Adipose tissue (tissue), 3 donors: ENCODE results near the gene ATP11A. TPM values are rescaled to one million over a fixed set of nuclear protein-coding genes. Genes with fewer than 3 reads are reported as not detected.

Experiments
- H3K27ac ChIP-seq: one replicate; pipeline ENCODE4 v1.5.1; 2013; ENCODE audit warnings: low read depth, low read length
- WGBS, 3 donors: extraction: QIAGEN DNeasy Blood & Tissue Kit; methylation state at CpG; one replicate each; pipeline ENCODE4 v1.1.7; 2013; 5-methylcytosine and 5-hydroxymethylcytosine counted together
- polyA plus RNA-seq, 3 donors: library from polyadenylated mRNA; stranded (reverse); fragments of 200-250 nt; gene quantifications; one replicate each; pipeline ENCODE4 v1.2.3, GENCODE V29; 2013
- donor health status: healthy with polysubstance abuse.
- donor health status: Bipolar disorder and iron deficiency.
- donor health status: healthy.

ATP11A gene
- polyA plus RNA-seq, 3 donors = 8.1 to 12.0 (median 9.9) TPM

DNA sequence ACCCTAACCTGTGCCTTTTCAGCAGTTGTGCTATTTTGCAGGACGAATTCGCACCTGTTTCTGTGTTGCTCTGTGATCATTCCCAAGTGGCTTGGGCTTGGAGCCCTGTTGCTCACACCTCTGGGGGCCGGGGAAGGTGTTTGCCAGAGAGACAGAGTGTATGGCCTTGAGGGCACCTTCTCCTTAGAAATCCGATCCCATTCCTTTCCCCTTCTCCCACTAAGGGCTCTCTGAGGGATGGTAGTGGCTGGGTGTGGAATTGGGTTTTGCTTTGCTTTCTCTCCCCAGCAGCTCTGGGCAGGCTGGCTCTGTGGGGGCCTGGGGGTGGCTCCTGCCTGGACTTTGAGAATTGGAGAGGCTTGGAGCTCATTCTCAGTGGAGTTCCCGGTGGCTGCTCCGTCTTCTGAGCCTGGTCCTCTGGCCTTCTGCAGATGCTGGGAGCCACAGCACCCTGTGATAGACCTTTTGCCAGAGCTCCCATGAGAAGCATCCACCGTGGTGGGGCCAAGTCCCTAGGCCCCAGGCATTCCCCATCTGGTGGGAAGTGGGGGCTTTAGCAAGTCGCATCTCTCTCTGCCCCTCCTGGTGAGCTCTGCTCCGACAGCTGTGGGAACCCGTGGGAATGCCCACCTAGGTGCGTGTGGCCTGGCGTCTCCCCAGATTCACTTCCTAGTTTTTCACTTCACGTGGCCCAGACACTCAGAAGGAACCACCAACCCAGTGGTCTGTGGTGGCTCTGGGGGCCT lies 26.1 kb downstream of the ATP11A start:
- WGBS, 3 donors = 69 to 81% (median 80%) methylated on average over 13 of the region's 13 CpGs
- H3K27ac ChIP-seq = no peak overlapping the region

DNA sequence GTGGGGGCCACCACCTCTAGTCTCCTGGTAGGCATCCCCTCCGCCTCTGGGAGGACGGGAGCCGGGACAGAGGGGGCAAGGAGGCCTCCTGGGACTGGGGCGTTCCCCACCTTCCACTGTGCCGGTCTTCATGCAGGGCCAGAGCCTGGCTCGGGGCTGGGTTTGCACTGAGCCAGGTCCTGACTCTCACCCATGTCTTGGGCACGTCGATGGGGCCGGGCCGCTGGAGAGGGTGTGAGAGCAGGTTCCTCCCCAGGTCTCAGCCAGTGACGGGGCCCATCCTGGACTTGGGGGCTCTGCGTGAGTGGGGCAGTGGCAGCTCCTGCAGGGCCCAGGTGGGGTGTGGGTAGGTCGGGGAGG lies 26.6 kb downstream of the ATP11A start:
- 96 to 97% (median 96%) methylated on average over 13 of the region's 13 CpGs for WGBS, 3 donors
- H3K27ac ChIP-seq = no peak overlapping the region

DNA sequence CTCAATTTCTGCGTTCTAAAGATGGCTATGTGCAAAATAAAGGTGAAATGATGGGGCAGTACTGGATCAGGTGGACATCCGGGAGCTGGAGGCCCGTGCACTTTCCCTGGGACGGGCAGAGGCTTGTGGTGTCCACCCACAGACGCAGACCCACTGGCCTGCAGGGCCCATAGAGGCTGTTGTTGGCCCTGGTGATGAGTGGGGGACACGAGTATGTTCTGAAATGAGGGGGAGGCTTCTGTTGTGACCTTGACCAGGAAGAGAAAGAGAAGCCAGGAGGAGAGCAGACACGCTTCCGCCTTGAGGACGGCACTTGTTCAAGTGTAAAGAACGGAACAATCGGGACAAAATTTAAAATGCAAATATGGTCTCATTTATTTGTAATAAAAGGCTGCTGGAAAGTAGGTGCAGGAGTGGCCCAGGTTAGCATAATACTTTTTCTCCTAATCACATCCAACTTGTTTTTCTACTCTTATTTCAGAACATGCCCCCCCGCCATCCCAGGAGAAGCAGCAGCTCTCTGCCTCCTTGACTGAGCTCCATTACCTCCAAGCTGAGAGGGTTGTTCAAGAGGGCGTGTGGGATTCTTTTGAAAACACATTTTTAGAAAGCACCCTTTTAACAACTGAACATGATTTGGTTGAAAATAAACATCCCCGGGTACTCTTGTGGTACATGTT lies 27.1 kb downstream of the ATP11A start:
- 92 to 93% (median 92%) methylated on average over 14 of the region's 14 CpGs for WGBS, 3 donors
- H3K27ac ChIP-seq = no peak overlapping the region

DNA sequence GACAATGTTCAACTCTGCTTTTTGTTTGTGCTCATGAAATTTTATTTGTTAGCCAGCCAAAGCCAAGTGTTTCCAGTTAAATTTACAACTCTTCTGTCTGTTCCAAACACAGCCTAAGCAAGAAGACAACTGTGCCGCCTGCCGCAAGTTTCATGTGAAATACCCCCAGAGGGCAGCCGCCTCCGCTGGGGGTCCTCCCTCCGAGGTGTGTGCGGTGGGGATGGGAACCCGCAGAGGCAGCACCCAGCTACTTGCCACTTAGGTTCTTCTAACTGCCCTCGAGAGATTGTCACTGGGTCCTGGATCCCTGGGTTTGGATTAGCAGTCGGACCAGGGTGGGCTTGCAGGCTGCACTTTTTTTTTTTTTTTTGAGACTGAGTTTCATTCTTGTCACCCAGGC lies 28.5 kb downstream of the ATP11A start:
- 93 to 97% (median 96%) methylated on average over 9 of the region's 9 CpGs for WGBS, 3 donors
- no peak overlapping the region for H3K27ac ChIP-seq

DNA sequence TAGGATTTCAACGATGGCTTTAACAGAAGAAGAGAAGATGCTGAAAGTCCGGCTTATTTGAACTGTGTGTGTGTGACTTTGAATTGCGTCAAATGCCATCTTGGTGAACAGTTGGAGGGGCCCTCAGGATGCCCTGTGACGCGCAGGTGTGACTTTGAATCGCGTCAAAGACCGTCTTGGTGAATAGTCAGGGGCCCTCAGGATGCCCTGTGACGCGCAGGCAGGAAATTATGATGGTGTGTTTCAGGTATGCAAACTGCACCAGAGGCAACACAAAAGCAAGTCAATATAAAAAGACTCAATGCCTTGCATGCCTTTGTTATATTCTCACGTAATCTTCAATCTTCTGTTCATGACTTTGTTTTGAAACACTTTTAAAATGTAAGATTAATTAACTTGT lies 29.2 kb downstream of the ATP11A start:
- WGBS, 3 donors = 81 to 83% (median 81%) methylated on average over 11 of the region's 11 CpGs
- H3K27ac ChIP-seq = no peak overlapping the region

DNA sequence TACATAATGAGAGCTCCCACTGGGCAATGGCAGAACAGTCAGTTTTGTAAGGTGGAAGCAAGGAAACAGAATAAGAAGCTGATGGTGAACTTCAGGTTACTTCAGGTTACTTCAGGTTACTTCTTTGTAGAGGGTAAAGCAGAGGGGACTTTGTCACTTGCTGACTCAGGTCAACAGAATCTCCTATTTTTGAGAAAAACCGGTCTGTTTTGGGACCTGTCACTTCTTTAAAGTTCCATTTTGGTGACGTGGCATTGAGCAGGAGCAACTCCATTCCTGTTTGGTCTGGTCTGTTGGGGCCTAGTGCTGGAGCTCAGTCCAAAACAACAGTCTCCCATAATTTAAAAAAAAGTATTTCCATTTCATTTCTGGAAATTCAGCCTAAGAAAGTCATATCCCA lies 29.7 kb downstream of the ATP11A start:
- WGBS, 3 donors = 71 to 98% (median 92%) methylated on average over 2 of the region's 2 CpGs

DNA sequence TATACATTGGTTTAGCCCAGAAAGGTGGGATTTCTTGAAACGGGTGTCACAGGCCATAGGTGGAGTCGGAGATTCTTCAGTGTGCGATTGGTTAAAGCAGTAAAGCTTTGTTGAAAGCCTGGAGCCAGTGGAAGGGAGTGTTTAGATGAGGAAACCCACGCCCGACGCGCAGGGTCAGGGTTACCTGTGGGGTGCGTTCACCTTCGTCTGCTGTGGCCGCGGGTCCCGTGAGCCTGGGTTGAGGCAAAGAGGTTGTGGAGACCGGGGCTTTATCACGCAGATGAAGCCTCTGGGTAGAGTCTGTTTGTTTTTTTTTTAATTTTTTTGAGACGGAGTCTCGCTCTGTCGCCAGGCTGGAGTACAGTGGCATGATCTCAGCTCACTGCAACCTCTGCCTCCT lies 30.4 kb downstream of the ATP11A start:
- WGBS, 3 donors = 96 to 98% (median 97%) methylated on average over 17 of the region's 17 CpGs
- no peak overlapping the region for H3K27ac ChIP-seq

More for the DNA sequence above, 29.7 kb downstream of the ATP11A start:
- no peak overlapping the region for H3K27ac ChIP-seq

DNA sequence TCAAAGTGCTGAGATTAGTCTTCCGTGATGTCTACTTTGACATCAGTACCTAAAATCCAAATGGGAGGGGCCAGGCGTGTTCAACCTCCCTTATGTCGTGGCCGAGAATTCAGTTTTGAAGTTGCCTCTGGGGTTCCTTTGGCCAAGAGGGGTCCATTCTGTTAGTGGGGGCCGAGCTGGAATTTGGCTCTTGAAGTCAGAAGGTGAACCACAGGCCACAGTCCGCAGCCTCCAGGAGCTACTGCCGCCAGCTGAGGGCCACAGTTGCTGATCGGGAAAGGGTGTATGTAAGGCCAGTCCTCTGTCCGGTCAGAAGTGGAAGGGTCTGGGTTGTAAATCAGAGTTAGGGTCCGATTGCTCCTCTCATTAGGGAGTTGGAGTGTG lies 31.0 kb downstream of the ATP11A start:
- WGBS, 3 donors = 93 to 97% (median 95%) methylated on average over 10 of the region's 10 CpGs

DNA sequence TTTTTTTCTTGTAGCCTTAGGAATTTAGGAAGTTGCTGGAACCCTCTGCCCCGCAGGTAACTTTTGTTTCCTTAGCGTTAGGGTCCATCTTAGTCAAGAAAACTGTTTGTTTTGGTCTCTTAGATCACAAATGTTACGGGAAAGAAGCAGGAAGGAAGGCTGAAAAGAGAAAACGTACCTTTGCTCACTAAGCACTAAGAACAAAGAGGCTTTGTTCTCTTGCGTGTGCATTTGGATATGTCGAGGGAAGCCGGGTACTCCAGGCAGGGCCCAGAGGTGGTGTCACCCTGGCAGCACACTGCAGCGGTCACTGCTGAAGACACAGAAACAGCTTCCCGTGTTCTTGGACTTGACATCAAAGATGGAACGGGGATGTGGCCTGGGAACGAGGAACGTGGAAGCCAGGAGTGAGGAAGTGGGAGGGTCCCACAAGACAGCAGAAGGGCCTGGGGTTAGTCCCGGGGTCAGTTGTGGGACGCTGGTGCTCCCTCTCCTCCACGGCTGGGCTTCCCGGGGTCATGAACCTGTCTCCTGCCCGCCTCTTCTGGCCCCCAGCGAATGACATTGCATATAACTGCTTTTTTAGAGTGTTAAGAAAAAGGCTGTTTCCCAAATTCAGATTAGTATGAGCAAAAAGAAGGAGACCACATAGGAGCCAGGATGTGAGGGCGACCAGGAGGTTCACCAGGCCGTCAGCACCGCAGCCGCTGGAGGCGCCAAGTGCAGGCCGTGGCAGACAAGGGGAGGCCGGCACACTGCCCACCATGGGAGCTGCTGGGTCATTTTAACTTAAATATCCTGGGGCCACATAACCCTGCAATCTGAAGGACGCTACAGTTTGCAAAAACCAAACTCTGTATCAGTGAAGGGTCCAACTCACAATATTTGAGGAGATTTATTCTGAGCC lies 31.6 kb downstream of the ATP11A start:
- WGBS, 3 donors = 75 to 80% (median 77%) methylated on average over 25 to 26 of the region's 26 CpGs
- H3K27ac ChIP-seq = no peak overlapping the region

More for the DNA sequence above, 31.0 kb downstream of the ATP11A start:
- no peak overlapping the region for H3K27ac ChIP-seq

DNA sequence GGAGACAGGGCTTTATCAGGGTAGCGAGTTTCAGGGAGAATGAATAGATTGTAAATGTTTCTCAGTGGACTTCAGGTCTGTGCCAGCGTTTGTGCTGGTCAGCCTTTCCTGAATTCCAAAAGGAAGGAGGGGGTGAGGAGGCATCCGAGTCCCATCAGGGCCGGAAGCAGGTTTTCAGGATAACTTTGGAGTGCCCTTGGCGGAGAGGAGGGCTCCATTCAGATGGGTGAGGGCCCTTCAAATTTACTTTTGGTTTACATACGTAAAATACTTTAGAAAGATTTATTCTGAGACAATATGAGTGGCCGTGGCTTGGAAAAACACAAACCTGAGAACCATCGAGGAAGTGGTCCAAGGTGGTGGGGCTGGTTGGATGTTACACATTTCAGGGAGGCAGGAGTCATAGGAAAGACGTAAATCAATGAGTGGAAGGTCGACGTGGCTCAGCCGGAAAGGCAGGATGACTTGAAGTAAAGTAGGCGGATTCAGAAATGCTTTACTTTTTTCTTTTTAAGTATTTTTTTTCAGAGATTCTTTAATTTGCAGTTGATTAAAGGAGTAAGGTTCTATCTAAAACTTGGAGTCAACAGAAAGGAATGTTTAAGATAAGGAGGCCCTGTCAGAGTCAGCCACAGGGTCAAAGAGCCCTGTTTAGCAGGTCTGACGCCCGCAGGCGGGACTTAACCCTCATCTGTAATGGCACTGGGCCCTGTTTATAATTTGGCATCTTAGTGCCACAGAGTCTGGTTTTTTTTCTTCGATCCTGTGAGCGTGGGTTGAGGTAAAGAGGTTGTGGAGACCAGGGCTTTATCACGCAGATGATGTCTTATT lies 32.8 kb downstream of the ATP11A start:
- WGBS, 3 donors = 37 to 59% (median 58%) methylated on average over 19 of the region's 19 CpGs
- no peak overlapping the region for H3K27ac ChIP-seq

DNA sequence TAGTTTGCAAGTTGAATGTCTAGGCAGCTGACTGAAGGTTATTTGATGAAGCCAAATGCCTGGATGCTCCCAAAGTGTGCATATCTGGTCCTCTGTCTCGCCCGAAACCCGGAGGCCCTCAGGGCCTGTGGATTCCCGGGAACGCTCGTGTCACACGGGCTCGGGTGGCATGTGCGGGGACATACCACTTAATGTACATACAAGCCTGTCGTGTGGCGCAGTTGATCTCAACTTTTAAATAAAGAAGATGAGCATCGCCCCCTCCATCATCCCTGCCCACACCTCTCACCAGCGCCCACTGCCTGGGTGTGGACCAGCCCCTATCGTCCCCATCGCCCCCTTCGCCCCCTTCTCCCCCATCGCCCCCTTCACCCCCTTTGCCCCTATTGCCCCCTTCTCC lies 33.9 kb downstream of the ATP11A start:
- 94 to 98% (median 97%) methylated on average over 15 to 17 of the region's 17 CpGs for WGBS, 3 donors
- H3K27ac ChIP-seq = no peak overlapping the region

DNA sequence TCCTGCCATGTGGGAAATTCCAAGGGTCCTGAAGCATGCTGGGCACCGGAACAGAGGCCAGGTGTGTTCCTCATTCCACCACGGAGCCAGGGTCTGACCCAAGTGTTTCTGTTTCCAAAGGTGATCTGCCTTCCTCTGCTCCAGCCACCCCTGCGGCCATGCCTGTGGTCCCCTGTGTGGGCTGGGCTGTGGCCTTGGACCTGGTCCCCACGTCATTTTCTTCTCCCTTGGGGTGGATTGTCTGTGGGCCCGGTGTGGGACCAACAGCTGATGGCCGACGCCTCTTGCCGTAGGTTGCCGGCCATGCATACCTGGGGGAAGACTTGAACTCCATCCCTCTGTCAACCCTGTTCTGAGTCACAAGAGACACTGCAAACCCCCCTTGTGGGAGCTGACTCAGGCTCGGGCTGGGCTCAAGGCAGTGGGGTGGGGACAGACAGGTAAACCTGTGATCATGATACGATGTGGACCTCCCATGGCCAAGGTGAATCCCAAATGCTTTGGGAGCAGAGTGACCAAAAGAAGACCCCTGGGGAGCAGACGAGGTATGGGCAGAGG lies 35.0 kb downstream of the ATP11A start:
- WGBS, 3 donors = 91 to 93% (median 92%) methylated on average over 12 of the region's 12 CpGs
- H3K27ac ChIP-seq = no peak overlapping the region

DNA sequence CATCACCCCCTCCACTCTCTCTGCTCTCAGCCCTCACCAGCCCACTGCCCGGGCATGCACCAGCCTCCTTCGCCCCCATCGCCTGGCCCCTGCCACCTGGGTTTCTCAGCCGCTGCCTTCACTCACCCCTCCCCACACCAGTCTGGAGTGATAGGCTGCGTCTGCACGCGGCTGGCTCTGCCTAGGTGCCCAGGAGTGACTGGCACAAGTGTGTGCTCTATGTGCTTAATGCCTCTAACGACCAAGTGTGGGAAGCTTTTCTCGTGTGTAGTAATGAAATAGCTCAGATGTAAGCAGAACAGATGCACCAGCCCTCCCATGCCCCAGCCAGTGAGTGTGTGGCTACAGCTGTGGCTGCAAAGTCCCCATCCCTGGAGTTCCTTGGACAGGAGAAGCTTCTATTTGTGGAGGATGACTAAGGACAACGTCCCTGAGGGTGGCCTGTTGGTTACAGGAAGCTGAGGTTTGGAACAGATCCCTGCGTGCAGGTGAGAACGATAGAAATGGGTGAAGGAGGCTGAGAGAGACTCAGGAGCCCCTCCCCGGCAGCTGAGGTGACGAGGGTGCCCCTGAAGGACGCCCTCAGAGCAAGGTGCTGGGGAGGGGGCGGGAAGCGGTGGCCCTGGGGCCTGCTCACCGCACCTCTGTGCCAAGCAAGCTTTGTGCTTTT lies 35.6 kb downstream of the ATP11A start:
- no peak overlapping the region for H3K27ac ChIP-seq
- 49 to 70% (median 53%) methylated on average over 18 of the region's 18 CpGs for WGBS, 3 donors

DNA sequence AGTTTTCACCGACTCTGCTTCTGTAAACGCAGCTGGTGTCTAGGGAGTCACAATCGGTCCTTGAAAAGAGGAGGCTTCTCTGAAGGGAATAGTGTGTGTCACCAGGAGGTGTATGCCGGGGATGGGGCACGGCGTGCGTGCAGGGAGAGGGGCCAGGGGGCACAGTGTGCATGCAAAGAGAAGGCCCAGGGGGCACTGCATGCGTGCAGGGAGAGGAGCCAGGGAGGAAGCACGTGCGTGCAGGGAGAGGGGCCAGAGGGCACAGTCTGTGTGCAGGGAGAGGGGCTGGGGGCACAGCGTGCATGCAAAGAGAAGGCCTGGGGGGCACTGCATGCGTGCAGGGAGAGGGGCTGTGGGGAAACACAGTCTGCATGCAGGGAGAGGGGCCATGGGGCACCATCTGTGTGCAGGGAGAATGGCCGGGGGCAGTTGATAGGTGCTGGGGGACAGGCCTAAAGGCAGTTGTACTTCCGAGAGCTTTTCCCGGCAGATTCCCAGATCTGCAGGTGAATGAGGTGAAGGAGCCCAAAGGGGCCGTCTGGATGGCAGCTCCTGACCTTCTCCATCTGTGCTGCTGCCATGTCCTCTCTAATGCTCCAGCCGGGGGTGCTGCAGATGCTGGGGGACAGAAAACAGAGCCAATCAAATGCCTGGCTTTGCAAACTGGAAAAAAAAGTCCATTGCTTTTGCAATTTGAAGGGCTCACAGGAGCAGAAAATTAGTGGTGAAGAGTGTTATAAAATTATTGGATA lies 36.4 kb downstream of the ATP11A start:
- 56 to 77% (median 61%) methylated on average over 17 of the region's 17 CpGs for WGBS, 3 donors

DNA sequence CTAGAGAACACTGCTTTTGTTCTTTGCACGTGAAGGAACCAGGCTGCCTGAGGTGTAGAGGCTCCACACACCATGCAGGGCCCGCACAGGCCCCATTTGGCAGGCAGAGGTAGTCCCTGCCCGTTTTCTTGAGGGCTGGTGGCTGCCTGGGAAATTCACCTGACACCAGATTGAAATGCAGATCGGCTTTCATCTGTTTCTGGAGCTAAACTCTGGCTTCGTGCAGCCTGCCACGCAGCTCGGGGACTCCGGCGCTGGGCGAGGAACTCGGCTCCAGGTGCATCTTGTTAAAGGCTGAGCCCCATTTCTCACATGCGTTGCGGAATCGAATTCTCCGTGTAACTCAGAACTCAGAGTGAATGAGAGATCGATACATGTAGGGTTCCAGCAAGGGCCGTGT lies 37.7 kb downstream of the ATP11A start:
- WGBS, 3 donors = 76 to 94% (median 91%) methylated on average over 17 of the region's 17 CpGs
- H3K27ac ChIP-seq = no peak overlapping the region

More for the DNA sequence above, 36.4 kb downstream of the ATP11A start:
- no peak overlapping the region for H3K27ac ChIP-seq

DNA sequence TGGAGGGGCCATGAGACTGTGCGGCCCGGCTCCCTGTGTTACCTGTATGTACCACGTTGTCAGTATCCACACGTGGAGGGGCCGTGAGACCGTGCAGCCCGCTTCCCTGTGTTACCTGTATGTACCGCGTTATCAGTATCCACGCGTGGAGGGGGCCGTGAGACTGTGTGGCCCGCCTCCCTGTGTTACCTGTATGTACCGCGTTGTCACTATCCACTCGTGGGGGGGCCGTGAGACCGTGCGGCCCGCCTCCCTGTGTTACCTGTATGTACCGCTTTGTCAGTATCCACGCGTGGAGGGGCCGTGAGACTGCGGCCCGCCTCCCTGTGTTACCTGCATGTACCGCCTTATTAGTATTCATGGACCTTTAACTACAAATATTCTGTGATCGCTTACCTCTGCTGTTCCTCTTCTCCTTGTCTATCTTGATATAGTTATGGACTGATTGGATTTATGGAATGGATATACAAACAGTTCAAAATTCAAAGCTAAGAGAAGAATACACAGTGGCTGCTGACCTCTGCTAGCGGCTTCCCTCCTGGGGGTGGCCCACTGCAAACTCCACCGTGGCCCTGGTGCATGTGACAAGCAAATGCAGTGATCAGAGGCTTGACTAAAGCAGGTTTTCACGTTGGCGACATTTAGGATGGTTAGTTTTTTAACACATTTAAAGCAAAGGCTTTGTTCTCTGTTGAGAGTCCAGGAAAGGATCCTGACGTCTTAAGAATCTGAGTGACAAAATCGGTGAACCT lies 38.7 kb downstream of the ATP11A start:
- WGBS, 3 donors = 95 to 96% (median 96%) methylated on average over 34 of the region's 34 CpGs
- no peak overlapping the region for H3K27ac ChIP-seq
